ENCODE results near the gene BCAS3. TPM values are rescaled to one million over a fixed set of nuclear protein-coding genes. Genes with fewer than 3 reads are reported as not detected.

The BCAS3 gene
- total RNA-seq, 4 donors from 2014 or later: 42.1 to 84.7 (median 54.1) TPM

DNA sequence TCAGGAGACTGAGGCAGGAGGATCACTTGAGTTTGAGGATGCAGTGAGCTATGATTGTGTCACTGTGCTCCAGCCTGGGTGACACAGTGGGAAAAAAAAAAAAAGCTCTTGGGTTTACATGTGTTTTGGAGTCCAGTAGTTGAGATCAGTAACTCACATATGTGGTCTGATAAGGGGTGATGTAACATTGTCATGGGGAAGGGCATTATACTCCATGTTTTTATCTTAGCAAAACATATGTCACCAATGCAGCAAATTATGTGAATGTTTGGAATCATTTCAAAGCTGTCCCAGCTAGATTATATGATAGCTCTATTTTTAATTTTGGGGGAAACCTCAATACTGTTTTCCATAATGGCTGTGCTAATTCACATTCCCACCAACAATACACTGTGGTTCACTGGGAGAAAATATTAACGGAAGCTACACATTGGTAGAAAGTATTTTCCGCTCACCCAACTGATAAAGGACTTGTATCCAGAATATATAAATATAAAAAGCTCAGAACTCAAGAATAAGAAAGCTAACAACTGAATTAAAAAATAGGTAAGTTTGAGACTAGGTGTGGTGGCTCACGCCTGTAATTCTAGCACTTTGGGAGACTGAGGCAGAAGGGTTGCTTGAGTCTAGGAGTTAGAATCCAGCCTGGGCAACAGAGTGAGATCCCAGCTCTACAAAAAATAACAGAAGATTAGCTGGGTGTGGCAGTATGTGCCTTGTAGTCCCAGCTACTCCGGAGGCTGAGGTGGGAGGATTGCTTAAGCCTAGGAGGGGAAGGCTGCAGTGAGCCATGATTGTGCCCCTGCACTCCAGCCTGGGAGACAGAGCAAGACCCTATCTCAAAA, 497.9 kb downstream of the BCAS3 start:
- WGBS, 2 donors: 95% methylated on average over 4 of the region's 4 CpGs
- DNase-seq (ENCODE audit: low spot score in 2 of 2): no peak
- TF ChIP-seq, protein P1, sequence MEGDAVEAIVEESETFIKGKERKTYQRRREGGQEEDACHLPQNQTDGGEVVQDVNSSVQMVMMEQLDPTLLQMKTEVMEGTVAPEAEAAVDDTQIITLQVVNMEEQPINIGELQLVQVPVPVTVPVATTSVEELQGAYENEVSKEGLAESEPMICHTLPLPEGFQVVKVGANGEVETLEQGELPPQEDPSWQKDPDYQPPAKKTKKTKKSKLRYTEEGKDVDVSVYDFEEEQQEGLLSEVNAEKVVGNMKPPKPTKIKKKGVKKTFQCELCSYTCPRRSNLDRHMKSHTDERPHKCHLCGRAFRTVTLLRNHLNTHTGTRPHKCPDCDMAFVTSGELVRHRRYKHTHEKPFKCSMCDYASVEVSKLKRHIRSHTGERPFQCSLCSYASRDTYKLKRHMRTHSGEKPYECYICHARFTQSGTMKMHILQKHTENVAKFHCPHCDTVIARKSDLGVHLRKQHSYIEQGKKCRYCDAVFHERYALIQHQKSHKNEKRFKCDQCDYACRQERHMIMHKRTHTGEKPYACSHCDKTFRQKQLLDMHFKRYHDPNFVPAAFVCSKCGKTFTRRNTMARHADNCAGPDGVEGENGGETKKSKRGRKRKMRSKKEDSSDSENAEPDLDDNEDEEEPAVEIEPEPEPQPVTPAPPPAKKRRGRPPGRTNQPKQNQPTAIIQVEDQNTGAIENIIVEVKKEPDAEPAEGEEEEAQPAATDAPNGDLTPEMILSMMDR (IDR thresholded peaks at IDR 0.05): no peak
- no peak for TF ChIP-seq POLR2A (IDR thresholded peaks at IDR 0.05)
- intact Hi-C loops (cut with DNase I; ENCODE audit: low total_unique reads): no loop called here
- H3K4me3 ChIP-seq (ENCODE audit: low read depth, poor library complexity, severe bottlenecking): no peak overlapping the region

DNA sequence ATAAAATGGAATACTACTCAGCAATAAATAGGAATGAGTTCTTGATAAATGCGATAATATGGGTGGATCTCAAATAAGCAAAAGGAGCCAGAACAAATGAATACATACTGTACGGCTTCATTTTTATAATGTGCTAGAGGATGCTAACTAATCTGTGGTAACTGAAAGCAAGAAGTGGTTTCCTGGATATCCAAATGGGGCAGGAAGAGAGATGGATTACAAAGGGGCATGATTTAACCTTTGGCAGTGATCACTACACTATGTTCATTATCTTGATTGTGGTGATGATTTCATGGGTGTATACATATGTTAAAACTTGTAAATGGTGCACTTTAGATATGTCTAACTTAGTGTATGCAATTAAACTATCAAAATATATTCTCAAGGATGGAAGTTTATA, 499.7 kb downstream of the BCAS3 start:
- intact Hi-C loops (cut with DNase I; ENCODE audit: low total_unique reads): no loop called here
- no peak overlapping the region for H3K4me3 ChIP-seq (ENCODE audit: low read depth, poor library complexity, severe bottlenecking)
- 94 to 96% methylated on average over 2 of the region's 2 CpGs for WGBS, 2 donors
- DNase-seq (ENCODE audit: low spot score in 2 of 2): no peak
- no peak for TF ChIP-seq POLR2A (IDR thresholded peaks at IDR 0.05)
- TF ChIP-seq, protein P1 (IDR thresholded peaks at IDR 0.05): no peak

DNA sequence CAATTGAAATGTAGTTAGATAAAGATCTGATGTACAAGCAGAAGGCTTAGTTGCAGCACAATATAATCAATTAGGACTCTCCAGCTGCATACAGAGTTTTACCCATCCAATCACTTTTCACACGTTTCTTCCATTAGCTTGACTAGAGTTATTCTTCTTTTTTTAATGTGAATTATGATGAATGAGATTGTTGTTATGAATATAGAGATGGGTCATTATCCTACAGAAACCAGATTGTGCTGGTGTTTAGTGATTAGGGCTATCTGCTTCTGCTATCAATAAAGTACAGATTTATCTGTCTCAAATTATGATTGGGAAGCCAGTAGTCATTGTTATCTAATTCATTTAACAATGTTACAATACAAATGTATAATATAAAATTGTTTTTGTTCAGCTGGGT, 500.6 kb downstream of the BCAS3 start:
- intact Hi-C loops (cut with DNase I; ENCODE audit: low total_unique reads): no loop called here
- 50 to 69% methylated on average over 1 of the region's 1 CpG for WGBS, 2 donors

DNA sequence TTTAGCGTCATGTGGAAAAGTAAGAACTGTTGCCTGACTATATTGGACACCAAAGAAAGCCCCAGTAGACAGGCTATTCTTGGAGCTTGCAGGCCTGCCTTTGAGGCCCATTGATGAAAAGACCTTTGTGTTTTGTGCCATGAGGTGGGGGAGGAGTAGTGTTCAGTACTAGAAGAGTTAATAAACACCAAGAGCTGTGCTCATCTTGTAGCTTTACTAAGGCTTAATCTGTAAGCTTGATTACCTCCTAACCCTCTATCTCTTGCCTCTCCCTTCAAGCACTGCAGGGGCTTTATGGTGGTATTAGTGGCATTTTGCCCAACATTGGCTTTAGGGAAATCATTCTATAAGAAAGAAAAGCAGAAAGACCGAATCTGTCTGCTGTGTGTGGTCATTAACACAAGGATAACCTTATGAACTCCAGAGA, 501.7 kb downstream of the BCAS3 start:
- TF ChIP-seq POLR2A (IDR thresholded peaks at IDR 0.05): no peak
- TF ChIP-seq, protein P1 (IDR thresholded peaks at IDR 0.05): no peak
- intact Hi-C loops (cut with DNase I; ENCODE audit: low total_unique reads): no loop called here
- 81 to 91% methylated on average over 2 of the region's 2 CpGs for WGBS, 2 donors
- no peak for DNase-seq (ENCODE audit: low spot score in 2 of 2)
- no peak overlapping the region for H3K4me3 ChIP-seq (ENCODE audit: low read depth, poor library complexity, severe bottlenecking)

More for the DNA sequence above, 500.6 kb downstream of the BCAS3 start:
- DNase-seq (ENCODE audit: low spot score in 2 of 2): no peak
- no peak overlapping the region for H3K4me3 ChIP-seq (ENCODE audit: low read depth, poor library complexity, severe bottlenecking)
- TF ChIP-seq POLR2A (IDR thresholded peaks at IDR 0.05): no peak
- TF ChIP-seq, protein P1 (IDR thresholded peaks at IDR 0.05): no peak

DNA sequence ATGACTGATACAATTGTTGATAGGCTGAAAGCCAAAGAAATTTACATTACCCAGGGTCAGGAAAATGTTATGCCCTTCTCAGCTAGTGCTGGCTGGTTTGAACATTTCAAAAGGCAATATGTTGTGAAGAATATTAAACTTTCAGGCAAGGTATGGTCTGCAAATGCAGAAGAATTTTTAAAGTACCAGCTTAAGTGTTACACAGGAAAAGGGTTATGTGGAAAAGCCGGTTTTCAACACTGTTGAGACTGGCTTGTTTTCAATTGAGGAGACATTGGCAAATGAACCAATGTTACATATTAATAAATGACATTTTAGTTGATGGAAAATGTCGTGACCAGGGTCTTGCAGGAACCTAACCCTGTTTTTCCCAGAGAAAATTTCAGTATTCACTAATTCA, 506.1 kb downstream of the BCAS3 start:
- no peak overlapping the region for H3K4me3 ChIP-seq (ENCODE audit: low read depth, poor library complexity, severe bottlenecking)
- DNase-seq (ENCODE audit: low spot score in 2 of 2): no peak
- no peak for TF ChIP-seq POLR2A (IDR thresholded peaks at IDR 0.05)
- WGBS, 2 donors: 62 to 68% methylated on average over 2 of the region's 2 CpGs
- intact Hi-C loops (cut with DNase I; ENCODE audit: low total_unique reads): no loop called here

DNA sequence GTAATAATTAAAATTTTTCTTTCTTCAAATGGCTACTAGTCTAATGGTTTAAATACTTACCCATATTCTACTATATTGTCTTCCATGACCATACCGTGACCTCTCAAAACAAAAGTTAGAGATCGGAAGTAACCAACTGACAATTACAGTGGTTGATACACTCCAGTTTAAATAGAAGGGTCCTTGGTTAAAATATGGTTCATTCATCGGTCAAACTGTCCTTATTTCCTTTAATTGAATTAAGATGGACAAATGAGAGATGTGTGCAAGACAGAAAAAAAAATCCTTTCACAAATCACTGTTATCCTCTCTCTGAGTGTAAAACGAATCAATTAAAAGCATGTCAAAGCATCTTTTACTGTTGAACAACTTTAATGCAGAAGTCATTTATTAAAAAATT, 507.7 kb downstream of the BCAS3 start:
- no peak for DNase-seq (ENCODE audit: low spot score in 2 of 2)
- no peak for TF ChIP-seq POLR2A (IDR thresholded peaks at IDR 0.05)
- TF ChIP-seq, protein P1 (IDR thresholded peaks at IDR 0.05): no peak
- no peak overlapping the region for H3K4me3 ChIP-seq (ENCODE audit: low read depth, poor library complexity, severe bottlenecking)
- 95 to 97% methylated on average over 4 of the region's 4 CpGs for WGBS, 2 donors
- intact Hi-C loops (cut with DNase I; ENCODE audit: low total_unique reads): no loop called here

Measured in lower leg skin (tissue), 4 donors.